ENCODE data around the gene CWC22.

DNA sequence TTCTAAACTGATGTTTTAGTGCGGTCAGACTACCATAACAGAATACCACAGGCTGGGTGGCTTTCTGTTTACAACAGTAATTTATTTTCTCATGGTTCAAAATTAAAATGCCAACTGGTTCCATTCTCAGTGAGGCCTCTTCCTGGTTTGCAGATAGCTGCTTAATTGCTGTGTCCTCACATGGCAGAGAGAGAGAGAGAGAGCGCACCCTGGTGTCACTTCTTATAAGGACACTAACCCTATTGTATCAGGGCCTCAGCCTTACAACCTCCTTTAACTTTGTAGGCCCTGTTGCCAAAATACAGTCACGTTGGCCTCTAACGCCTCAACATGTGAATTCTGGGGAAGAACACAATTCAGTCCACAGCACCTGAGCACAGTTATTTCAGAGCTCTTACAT lies 108.2 kb downstream of the CWC22 start:
- TF ChIP-seq, protein P1, sequence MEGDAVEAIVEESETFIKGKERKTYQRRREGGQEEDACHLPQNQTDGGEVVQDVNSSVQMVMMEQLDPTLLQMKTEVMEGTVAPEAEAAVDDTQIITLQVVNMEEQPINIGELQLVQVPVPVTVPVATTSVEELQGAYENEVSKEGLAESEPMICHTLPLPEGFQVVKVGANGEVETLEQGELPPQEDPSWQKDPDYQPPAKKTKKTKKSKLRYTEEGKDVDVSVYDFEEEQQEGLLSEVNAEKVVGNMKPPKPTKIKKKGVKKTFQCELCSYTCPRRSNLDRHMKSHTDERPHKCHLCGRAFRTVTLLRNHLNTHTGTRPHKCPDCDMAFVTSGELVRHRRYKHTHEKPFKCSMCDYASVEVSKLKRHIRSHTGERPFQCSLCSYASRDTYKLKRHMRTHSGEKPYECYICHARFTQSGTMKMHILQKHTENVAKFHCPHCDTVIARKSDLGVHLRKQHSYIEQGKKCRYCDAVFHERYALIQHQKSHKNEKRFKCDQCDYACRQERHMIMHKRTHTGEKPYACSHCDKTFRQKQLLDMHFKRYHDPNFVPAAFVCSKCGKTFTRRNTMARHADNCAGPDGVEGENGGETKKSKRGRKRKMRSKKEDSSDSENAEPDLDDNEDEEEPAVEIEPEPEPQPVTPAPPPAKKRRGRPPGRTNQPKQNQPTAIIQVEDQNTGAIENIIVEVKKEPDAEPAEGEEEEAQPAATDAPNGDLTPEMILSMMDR (IDR thresholded peaks at IDR 0.05; ENCODE audit: borderline replicate concordance, extremely low read depth, low read length, poor library complexity, severe bottlenecking) = peak; percentile 55
- no peak for TF ChIP-seq EZH2 (IDR thresholded peaks at IDR 0.05; ENCODE audit: borderline replicate concordance, low read depth, low read length, severe bottlenecking)

All from DND-41 (cell line).